Measurements from ENCODE around the gene TMEM132A. TPM values are rescaled to one million over a fixed set of nuclear protein-coding genes. Genes with fewer than 3 reads are reported as not detected.

The TMEM132A gene
- total RNA-seq, 1 experiment from 2014 or later = 114 TPM

- no peaks in the 10 kb centered on the region for H3K4me1 Mint-ChIP-seq
- ChIA-PET POLR2A (no interaction called here), CTCF (interaction anchor here (0.7 to 5.4 kb wide), 3 partner anchors 8 to 128 kb away, joined by 3 to 277 read pairs (median 64); no protein-coding TSS in a partner anchor)
- no peak overlapping the region for H3K4me3 Mint-ChIP-seq
- H3K9me3 Mint-ChIP-seq = no peaks in the 10 kb centered on the region
- H3K27ac Mint-ChIP-seq = peak overlapping the region; percentile 41; the same call in 1 of the 2 replicates
- TF ChIP-seq FOXK1 (CRISPR knock-in tag; IDR thresholded peaks at IDR 0.05) (no peak), ZNF219 (CRISPR knock-in tag; IDR thresholded peaks at IDR 0.05; ENCODE audit: borderline replicate concordance) (no peak), IRF1 (CRISPR knock-in tag; IDR thresholded peaks at IDR 0.05) (no peak), KAT7 (CRISPR knock-in tag; IDR thresholded peaks at IDR 0.05; ENCODE audit: borderline replicate concordance) (no peak), ZNF416 (CRISPR knock-in tag; IDR thresholded peaks at IDR 0.05) (no peak), JUN (CRISPR knock-in tag; IDR thresholded peaks at IDR 0.05) (no peak), GRHL2 (CRISPR knock-in tag; IDR thresholded peaks at IDR 0.05; ENCODE audit: insufficient replicate concordance, severe bottlenecking) (no peak), USF2 (CRISPR knock-in tag; IDR thresholded peaks at IDR 0.05) (no peak), AR (CRISPR knock-in tag; IDR thresholded peaks at IDR 0.05) (no peak), PRDM15 (CRISPR knock-in tag; IDR thresholded peaks at IDR 0.05) (no peak), ZNF396 (CRISPR knock-in tag; IDR thresholded peaks at IDR 0.05; ENCODE audit: borderline replicate concordance) (no peak), ZBTB21 (CRISPR knock-in tag; IDR thresholded peaks at IDR 0.05; ENCODE audit: borderline replicate concordance) (no peak), MLX (CRISPR knock-in tag; IDR thresholded peaks at IDR 0.05) (no peak), E2F5 (CRISPR knock-in tag; IDR thresholded peaks at IDR 0.05) (no peak)
- H3K36me3 Mint-ChIP-seq = peaks cover 35% of the 10 kb centered on the region
- ATAC-seq (no peak), DNase-seq (ENCODE audit: low spot score) (no peak)
- no peaks in the 10 kb centered on the region for H3K27me3 Mint-ChIP-seq (ENCODE audit: low read depth)
Measured at GRCh38 chr11:60891103-60891741, 33.0 kb upstream of the TMEM132A start.

GRCh38 chr11:60895687-60896086, 28.6 kb upstream of the TMEM132A start:
- ChIA-PET POLR2A (no interaction called here), CTCF (interaction anchor here (1.8 kb wide), 1 partner anchor 8 kb away, joined by 4 read pairs; no protein-coding TSS in a partner anchor)
- Mint-ChIP-seq H3K27me3 (ENCODE audit: low read depth) (no peaks in the 10 kb centered on the region), H3K36me3 (peaks cover 74% of the 10 kb centered on the region), H3K4me1 (no peaks in the 10 kb centered on the region), H3K9me3 (no peaks in the 10 kb centered on the region), H3K27ac (no peak overlapping the region), H3K4me3 (no peak overlapping the region)
- no peak for DNase-seq (ENCODE audit: low spot score)
- no peak for ATAC-seq
- TF ChIP-seq ZNF281 (CRISPR knock-in tag; IDR thresholded peaks at IDR 0.05) (no peak), ZBTB21 (CRISPR knock-in tag; IDR thresholded peaks at IDR 0.05; ENCODE audit: borderline replicate concordance) (no peak), FOXP4 (CRISPR knock-in tag; IDR thresholded peaks at IDR 0.05) (no peak), CDX4 (CRISPR knock-in tag; IDR thresholded peaks at IDR 0.05; ENCODE audit: borderline replicate concordance) (no peak), KAT7 (CRISPR knock-in tag; IDR thresholded peaks at IDR 0.05; ENCODE audit: borderline replicate concordance) (no peak), CREB1 (CRISPR knock-in tag; IDR thresholded peaks at IDR 0.05) (no peak)
